K562 (cell line): ENCODE data around the gene ALG11. TPM values are rescaled to one million over a fixed set of nuclear protein-coding genes. Genes with fewer than 3 reads are reported as not detected.

Experiments used
- HDAC1 ChIP-seq, 2 experiments: fragments of 450-650 bp; IDR thresholded peaks; 2 replicates each; pipeline ENCODE4 v1.6.1; 2016 to 2017; ENCODE audit warnings: inconsistent platforms in 1 of 2, mild to moderate bottlenecking in 1 of 2, moderate library complexity in 1 of 2
- XRCC4 ChIP-seq: IDR thresholded peaks from one replicate; pipeline ENCODE4 v1.6.1; 2011; ENCODE audit not compliant: insufficient read depth, insufficient read length; ENCODE audit errors: extremely low read depth
- ZNF644 ChIP-seq: fragments of 200-800 bp; sonication (Bioruptor generic); IDR thresholded peaks from 2 replicates; pipeline ENCODE4 v1.6.1; 2016; ENCODE audit warnings: low read depth, missing genetic modification characterization, missing compliant biosample characterization
- polyA plus RNA-seq, 8 experiments: library from polyadenylated mRNA; depleted of rRNA in 4 of 8; stranded (reverse) in 5 of 8; unstranded in 3 of 8; fragments of >200 nt; fragmentation: Nextera tagmentation in 2 of 8; fragmentation: Illumina TruSeq in 1 of 8; extraction: Ambion mirVana in 2 of 8; extraction: Trizol in 1 of 8; gene quantifications; 2 replicates each; pipeline versions ENCODE4 v1.2.1 to v1.2.3, GENCODE V29; 2011 to 2014; ENCODE audit warnings: inconsistent platforms in 1 of 8, missing spikeins in 1 of 8
- total RNA-seq, 7 experiments: library from RNA; depleted of rRNA in 6 of 7; stranded (reverse); fragments of >200 nt in 6 of 7; fragmentation: Illumina TruSeq in 2 of 7; extraction: Trizol in 2 of 7; gene quantifications; 2 replicates each; pipeline versions ENCODE4 v1.2.1 to v1.2.3, GENCODE V29; 2011 to 2021; ENCODE audit warnings: low replicate concordance in 1 of 7
- TF ChIP-seq, protein P1 (sequence below): fragments of 250-450 bp; sonication (Bioruptor Pico); IDR thresholded peaks from 2 replicates; pipeline ENCODE4 v1.4.0; 2020
- TF ChIP-seq, protein P2 (sequence below): fragments of 450-650 bp; IDR thresholded peaks from 2 replicates; pipeline ENCODE4 v1.6.1; 2016; ENCODE audit warnings: mild to moderate bottlenecking, moderate library complexity
- TF ChIP-seq, protein P3 (sequence below), 3 experiments: IDR thresholded peaks in 2 of 3; conservative IDR thresholded peaks in 1 of 3; 2 replicates each; pipeline ENCODE4 v1.5.1; 2011 to 2012; ENCODE audit warnings: low read length in 3 of 3, mild to moderate bottlenecking in 3 of 3, control low read depth in 2 of 3, improper control_type of control experiment in 1 of 3, inconsistent platforms in 1 of 3, low read depth in 1 of 3, mixed read lengths in 1 of 3, moderate library complexity in 1 of 3; ENCODE audit not compliant: insufficient read depth in 2 of 3

The ALG11 gene
- total and polyA plus RNA-seq, 9 of the 15 experiments (the other 6 are each of a cell fraction or from before 2014, with no cell fraction given): 7.3 to 19.2 (median 16.3) TPM

DNA sequence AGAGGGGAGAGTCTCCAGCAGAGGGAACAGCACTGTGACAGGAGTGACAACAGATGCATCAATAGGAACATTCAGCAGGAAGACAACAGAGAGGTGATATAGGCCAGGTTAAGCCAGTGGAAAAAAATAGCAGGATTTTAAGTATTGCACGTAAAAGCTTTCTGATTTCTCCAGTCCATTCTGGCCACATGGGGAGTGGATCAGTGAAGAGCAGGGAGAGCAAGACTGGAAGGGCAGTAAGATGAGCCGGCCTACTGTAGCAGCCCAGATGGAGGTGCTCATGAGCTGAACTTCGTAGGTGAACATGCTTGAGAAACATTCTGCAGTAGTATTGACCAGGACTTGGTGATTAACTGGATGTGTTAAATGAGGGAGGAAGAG lies 14.0 kb downstream of the ALG11 start (continued):
- TF ChIP-seq, protein P1, sequence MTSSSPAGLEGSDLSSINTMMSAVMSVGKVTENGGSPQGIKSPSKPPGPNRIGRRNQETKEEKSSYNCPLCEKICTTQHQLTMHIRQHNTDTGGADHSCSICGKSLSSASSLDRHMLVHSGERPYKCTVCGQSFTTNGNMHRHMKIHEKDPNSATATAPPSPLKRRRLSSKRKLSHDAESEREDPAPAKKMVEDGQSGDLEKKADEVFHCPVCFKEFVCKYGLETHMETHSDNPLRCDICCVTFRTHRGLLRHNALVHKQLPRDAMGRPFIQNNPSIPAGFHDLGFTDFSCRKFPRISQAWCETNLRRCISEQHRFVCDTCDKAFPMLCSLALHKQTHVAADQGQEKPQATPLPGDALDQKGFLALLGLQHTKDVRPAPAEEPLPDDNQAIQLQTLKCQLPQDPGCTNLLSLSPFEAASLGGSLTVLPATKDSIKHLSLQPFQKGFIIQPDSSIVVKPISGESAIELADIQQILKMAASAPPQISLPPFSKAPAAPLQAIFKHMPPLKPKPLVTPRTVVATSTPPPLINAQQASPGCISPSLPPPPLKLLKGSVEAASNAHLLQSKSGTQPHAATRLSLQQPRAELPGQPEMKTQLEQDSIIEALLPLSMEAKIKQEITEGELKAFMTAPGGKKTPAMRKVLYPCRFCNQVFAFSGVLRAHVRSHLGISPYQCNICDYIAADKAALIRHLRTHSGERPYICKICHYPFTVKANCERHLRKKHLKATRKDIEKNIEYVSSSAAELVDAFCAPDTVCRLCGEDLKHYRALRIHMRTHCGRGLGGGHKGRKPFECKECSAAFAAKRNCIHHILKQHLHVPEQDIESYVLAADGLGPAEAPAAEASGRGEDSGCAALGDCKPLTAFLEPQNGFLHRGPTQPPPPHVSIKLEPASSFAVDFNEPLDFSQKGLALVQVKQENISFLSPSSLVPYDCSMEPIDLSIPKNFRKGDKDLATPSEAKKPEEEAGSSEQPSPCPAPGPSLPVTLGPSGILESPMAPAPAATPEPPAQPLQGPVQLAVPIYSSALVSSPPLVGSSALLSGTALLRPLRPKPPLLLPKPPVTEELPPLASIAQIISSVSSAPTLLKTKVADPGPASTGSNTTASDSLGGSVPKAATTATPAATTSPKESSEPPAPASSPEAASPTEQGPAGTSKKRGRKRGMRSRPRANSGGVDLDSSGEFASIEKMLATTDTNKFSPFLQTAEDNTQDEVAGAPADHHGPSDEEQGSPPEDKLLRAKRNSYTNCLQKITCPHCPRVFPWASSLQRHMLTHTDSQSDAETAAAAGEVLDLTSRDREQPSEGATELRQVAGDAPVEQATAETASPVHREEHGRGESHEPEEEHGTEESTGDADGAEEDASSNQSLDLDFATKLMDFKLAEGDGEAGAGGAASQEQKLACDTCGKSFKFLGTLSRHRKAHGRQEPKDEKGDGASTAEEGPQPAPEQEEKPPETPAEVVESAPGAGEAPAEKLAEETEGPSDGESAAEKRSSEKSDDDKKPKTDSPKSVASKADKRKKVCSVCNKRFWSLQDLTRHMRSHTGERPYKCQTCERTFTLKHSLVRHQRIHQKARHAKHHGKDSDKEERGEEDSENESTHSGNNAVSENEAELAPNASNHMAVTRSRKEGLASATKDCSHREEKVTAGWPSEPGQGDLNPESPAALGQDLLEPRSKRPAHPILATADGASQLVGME: no peak
- TF ChIP-seq, protein P2, sequence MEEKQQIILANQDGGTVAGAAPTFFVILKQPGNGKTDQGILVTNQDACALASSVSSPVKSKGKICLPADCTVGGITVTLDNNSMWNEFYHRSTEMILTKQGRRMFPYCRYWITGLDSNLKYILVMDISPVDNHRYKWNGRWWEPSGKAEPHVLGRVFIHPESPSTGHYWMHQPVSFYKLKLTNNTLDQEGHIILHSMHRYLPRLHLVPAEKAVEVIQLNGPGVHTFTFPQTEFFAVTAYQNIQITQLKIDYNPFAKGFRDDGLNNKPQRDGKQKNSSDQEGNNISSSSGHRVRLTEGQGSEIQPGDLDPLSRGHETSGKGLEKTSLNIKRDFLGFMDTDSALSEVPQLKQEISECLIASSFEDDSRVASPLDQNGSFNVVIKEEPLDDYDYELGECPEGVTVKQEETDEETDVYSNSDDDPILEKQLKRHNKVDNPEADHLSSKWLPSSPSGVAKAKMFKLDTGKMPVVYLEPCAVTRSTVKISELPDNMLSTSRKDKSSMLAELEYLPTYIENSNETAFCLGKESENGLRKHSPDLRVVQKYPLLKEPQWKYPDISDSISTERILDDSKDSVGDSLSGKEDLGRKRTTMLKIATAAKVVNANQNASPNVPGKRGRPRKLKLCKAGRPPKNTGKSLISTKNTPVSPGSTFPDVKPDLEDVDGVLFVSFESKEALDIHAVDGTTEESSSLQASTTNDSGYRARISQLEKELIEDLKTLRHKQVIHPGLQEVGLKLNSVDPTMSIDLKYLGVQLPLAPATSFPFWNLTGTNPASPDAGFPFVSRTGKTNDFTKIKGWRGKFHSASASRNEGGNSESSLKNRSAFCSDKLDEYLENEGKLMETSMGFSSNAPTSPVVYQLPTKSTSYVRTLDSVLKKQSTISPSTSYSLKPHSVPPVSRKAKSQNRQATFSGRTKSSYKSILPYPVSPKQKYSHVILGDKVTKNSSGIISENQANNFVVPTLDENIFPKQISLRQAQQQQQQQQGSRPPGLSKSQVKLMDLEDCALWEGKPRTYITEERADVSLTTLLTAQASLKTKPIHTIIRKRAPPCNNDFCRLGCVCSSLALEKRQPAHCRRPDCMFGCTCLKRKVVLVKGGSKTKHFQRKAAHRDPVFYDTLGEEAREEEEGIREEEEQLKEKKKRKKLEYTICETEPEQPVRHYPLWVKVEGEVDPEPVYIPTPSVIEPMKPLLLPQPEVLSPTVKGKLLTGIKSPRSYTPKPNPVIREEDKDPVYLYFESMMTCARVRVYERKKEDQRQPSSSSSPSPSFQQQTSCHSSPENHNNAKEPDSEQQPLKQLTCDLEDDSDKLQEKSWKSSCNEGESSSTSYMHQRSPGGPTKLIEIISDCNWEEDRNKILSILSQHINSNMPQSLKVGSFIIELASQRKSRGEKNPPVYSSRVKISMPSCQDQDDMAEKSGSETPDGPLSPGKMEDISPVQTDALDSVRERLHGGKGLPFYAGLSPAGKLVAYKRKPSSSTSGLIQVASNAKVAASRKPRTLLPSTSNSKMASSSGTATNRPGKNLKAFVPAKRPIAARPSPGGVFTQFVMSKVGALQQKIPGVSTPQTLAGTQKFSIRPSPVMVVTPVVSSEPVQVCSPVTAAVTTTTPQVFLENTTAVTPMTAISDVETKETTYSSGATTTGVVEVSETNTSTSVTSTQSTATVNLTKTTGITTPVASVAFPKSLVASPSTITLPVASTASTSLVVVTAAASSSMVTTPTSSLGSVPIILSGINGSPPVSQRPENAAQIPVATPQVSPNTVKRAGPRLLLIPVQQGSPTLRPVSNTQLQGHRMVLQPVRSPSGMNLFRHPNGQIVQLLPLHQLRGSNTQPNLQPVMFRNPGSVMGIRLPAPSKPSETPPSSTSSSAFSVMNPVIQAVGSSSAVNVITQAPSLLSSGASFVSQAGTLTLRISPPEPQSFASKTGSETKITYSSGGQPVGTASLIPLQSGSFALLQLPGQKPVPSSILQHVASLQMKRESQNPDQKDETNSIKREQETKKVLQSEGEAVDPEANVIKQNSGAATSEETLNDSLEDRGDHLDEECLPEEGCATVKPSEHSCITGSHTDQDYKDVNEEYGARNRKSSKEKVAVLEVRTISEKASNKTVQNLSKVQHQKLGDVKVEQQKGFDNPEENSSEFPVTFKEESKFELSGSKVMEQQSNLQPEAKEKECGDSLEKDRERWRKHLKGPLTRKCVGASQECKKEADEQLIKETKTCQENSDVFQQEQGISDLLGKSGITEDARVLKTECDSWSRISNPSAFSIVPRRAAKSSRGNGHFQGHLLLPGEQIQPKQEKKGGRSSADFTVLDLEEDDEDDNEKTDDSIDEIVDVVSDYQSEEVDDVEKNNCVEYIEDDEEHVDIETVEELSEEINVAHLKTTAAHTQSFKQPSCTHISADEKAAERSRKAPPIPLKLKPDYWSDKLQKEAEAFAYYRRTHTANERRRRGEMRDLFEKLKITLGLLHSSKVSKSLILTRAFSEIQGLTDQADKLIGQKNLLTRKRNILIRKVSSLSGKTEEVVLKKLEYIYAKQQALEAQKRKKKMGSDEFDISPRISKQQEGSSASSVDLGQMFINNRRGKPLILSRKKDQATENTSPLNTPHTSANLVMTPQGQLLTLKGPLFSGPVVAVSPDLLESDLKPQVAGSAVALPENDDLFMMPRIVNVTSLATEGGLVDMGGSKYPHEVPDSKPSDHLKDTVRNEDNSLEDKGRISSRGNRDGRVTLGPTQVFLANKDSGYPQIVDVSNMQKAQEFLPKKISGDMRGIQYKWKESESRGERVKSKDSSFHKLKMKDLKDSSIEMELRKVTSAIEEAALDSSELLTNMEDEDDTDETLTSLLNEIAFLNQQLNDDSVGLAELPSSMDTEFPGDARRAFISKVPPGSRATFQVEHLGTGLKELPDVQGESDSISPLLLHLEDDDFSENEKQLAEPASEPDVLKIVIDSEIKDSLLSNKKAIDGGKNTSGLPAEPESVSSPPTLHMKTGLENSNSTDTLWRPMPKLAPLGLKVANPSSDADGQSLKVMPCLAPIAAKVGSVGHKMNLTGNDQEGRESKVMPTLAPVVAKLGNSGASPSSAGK: 0 out of 2 replicates have a peak, but pooled peaks have one; percentile 7
- TF ChIP-seq XRCC4 (no peak), HDAC1 (IDR thresholded peaks at IDR 0.05) (no peak), ZNF644 (tag) (no peak)
- TF ChIP-seq, protein P3, sequence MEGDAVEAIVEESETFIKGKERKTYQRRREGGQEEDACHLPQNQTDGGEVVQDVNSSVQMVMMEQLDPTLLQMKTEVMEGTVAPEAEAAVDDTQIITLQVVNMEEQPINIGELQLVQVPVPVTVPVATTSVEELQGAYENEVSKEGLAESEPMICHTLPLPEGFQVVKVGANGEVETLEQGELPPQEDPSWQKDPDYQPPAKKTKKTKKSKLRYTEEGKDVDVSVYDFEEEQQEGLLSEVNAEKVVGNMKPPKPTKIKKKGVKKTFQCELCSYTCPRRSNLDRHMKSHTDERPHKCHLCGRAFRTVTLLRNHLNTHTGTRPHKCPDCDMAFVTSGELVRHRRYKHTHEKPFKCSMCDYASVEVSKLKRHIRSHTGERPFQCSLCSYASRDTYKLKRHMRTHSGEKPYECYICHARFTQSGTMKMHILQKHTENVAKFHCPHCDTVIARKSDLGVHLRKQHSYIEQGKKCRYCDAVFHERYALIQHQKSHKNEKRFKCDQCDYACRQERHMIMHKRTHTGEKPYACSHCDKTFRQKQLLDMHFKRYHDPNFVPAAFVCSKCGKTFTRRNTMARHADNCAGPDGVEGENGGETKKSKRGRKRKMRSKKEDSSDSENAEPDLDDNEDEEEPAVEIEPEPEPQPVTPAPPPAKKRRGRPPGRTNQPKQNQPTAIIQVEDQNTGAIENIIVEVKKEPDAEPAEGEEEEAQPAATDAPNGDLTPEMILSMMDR (IDR thresholded peaks at IDR 0.05 in 2 of 3, conservative IDR thresholded peaks at IDR 0.05 in 1 of 3; ENCODE audit: insufficient read depth in 2 of 3, low read depth in 1 of 3, low read length in 3 of 3): peak in 1 of 3 experiments; percentile 35; a peak in 2 of 6 replicates
